Activated CD4-positive, CD25-positive, alpha-beta regulatory T cell treated with anti-CD3 and anti-CD28 coated beads, Interleukin-2, amount 50 U/mL, for 24 hours (primary cell): ENCODE results near the gene CDH7.

Experiments
- ATAC-seq, 2 donors: fragments of 150-1000 bp; cut with Tn5 transposase; one replicate each; pipeline ENCODE4 v1.10.0; 2021; ENCODE audit warnings: mild to moderate bottlenecking in 1 of 2, moderate library complexity in 1 of 2

Gene CDH7, protein sequence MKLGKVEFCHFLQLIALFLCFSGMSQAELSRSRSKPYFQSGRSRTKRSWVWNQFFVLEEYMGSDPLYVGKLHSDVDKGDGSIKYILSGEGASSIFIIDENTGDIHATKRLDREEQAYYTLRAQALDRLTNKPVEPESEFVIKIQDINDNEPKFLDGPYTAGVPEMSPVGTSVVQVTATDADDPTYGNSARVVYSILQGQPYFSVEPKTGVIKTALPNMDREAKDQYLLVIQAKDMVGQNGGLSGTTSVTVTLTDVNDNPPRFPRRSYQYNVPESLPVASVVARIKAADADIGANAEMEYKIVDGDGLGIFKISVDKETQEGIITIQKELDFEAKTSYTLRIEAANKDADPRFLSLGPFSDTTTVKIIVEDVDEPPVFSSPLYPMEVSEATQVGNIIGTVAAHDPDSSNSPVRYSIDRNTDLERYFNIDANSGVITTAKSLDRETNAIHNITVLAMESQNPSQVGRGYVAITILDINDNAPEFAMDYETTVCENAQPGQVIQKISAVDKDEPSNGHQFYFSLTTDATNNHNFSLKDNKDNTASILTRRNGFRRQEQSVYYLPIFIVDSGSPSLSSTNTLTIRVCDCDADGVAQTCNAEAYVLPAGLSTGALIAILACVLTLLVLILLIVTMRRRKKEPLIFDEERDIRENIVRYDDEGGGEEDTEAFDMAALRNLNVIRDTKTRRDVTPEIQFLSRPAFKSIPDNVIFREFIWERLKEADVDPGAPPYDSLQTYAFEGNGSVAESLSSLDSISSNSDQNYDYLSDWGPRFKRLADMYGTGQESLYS

DNA sequence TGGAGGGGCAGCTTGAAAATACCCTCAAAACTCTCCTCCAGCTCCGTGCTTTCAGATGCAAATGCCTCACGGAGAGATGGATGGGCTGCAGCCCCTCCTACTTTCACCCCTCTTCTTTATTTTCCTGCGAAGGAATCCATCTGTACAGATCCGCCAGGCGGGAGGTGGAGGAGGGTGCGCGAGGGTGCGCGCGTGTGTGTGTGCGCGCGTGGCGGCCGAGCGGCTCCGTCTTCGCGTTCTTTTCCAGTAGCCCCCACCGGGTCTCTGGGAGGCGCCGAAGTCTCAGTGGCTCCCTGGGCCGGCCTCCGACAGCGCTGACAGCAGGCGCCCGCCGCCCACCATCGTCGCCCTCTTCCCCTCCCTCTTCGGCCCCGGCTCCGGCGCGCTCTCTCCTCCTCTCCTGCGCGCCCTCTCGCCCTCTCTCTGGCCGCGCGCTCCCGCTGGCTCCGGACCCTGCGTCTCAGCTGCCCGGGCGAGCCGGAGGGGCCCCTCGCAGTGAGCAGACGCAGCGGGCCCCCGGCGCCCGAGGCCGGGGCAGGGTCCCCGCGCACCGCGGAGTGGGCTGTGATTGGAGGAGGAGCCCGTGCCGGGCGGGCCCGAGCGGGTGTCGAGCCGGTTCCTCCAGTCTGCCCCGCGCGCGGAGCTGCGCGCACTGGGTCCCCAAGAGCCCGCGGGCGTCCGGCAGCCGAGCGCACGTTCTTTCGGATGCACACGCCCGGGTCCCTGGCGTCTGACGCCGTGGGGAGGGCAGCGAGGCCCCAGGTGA lies at the start of gene CDH7:
TSS of gene CDH7 (plus strand) at position 624 of the 766 bp plus-strand sequence. CDS start 11,831 bp downstream, outside the sequence.
- no peak for ATAC-seq

DNA sequence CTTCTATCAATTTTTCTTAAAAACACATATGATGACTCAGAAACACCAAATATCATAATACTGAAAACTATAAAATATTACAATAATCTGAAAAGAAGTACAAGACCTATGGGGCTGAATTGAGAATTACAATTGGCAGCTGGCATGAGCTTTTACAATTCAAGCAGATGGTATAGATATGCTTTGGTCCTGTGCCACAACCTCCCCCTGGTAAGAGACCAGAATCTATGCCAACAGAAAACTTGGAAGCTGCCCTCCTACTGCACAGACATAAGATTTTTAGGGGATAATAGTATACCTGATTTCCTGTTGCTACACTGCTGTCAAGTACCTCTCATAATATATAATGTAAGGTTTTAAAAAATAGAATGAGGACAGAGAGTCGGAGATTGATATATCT lies 46.8 kb upstream of the CDH7 start:
- ATAC-seq: no peak

DNA sequence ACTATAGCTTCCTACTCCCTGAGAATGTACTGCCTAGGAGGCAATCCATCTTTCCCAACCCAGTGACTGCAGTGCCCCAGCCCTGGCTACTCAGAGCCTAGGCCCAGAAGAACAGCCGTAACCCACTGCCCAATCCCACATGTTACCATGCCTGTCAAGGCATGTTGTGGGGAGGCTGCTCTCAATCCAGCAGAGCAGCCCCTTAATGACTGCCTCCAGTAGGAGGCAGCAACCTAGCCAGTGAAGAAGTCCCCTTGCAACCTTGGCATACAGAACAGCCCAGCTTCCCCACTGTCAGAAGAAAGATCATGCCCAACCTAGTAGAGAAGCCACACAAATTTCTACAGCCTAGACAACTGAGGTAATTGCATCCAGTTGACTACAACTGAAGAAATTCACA lies 44.2 kb upstream of the CDH7 start:
- ATAC-seq: no peak

GRCh38 chr18:65711493-65711892 lies 39.3 kb upstream of the CDH7 start:
- ATAC-seq: no peak

DNA sequence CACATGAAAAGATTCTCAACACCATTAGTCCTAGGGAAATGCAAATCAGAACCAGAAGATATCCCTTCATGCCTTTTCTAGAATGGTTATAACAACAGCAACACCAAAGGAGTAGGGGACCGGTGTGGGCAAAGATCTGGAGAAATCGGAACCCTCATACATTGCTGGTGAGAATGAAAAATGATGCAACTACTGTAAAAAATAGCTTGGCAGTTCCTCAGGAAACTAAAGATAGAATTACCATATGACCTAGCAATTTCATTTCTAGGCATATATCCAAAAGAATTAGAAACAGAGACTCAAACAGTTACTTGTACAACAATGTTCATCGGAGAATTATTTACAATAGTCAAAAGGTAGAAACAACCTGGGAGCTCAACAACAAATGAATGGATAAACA lies 29.2 kb upstream of the CDH7 start:
- no peak for ATAC-seq

DNA sequence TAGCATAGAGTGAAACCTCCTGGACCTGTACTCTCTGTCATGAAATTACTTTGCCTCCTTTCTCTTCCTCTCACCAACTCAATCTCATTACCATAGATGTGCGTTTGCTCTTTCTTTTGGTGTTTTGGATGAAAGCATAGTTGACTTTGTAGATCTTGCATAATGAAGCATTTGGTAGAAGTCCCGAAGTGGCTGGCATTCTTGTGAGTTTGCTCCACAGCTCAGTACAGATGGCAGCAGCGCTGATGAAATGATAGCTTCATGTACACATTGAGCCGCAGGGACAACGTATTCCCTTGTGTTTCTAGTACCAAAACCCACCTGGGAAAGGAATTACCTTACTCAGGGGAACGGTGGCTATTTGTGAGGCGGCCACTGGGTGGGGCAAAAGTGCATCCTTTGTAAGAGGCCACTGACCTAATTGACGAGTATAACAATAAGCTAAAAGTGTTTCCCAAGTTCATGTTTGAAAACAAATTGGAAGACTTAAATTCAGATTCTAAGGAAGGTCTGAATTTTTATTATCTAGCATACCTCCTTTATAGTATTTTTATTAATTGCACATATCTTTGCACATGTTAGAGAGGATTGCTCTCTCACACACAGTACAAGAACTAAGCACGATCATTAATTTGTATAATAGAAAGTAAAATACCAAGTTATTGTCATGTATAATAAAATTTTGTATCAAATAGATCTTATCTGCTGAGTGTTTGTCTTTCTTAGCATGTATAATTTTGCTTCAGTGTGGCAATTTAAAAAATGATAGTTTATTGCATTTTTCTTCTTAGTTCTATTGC lies 25.4 kb upstream of the CDH7 start:
- no peak for ATAC-seq

- ATAC-seq: no peak
Observed at GRCh38 chr18:65735155-65735554, 15.7 kb upstream of the CDH7 start.

DNA sequence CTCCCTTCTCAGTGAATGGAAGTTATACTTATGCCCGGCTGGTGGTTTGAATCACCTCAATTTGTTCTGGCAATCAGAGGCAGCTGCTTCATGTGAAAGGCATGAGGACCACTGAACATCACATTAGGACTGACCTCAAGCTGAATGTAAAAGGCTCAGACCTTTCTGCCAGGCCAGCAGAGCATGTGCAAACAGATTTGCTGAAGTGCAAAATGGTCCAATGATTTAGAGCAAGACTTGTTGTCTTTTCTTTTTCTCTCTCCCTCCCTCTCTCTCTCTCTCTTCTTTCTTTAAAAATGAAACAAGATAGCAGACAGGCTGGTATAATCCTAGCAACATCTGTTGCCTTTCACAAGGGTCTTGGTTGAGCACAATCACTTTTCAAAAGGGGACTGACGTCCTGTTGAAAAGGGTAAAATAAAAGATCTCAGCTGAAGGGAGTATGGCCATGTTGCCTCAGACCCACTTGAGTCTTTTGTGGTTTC lies 13.3 kb upstream of the CDH7 start:
- no peak for ATAC-seq

DNA sequence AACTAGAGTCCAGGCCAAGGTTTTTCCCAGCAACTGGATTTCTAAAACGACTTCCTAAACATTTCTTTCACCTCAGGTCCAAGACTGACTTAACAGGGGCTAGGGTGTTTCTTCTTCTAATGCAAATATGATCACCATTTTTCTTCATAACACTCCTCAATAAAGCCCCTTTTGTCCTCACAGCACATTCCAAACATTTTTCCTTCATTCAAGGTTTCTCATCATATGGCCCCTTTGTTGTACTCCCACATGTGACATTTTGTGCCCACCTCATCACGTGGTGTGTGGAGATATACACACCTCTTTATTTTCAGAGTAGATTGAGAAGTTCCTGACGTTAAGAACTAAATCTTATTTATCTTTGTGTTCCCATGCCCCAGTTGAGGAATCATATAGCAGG lies 3.9 kb upstream of the CDH7 start:
- ATAC-seq: no peak

DNA sequence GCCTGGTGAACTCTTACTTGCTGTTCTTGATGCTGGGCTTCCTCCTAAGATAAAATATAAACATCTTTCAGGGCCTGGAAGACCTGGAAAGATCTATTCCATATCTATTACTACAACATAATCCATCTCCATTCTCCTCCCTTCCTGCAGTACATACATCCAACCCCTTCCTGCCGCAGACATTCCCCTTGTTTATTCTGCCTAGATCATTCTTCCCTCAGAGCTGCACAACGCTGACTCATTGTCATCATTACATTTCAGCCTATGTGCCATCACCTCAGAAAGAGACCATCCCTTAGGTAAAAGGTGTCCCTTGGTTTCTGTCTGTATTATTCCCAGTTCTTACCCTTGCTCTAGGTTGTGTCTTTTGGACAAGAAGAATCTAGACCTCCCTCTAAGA lies 2.5 kb upstream of the CDH7 start:
- ATAC-seq: no peak

DNA sequence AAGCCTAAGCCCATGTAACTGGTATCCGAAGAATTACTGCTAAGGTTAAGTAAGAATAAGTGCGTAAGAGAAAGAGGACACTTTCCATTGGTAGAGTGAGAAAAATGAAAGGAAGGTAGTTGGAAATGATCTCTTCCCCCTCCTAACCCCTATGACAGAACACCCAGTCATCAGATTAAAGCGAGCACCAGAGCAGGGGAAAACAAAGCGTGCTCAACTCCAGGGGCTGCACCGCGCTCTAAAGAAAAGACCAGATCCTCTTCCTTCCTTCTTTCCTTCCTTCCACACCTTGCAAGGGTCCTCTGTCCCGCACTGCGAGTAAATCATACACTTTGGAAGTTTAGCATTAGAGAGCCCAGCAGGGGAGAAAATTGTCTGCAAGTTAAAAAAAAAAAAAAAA lies 971 bp upstream of the CDH7 start:
- no peak for ATAC-seq

GRCh38 chr18:65751155-65752085 lies 608 bp downstream of the CDH7 start:
- ATAC-seq: no peak

- no peak for ATAC-seq
Observed at GRCh38 chr18:65752625-65753325, 2.0 kb downstream of the CDH7 start.

- ATAC-seq: no peak
Observed at GRCh38 chr18:65753520-65753919, 2.7 kb downstream of the CDH7 start.

- ATAC-seq: no peak
Observed at GRCh38 chr18:65754121-65754520, 3.3 kb downstream of the CDH7 start.

DNA sequence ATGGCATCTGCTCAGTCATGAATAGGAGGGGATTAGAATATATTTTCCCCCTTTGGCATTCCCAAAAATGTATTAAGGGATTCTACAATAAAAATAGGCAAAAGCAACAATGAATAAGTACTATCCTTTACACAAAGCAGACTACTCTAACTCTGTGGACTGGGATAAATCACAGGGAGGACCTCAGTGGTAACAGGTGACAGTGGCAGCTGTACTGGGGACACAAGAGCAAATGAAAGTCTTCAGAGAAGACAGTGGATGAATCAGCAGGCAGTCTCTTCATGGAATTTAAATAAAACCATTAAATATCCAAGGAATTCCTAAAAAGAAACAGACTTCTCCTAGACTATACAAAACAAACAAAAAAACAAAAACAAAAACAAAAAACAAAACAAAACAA lies 4.8 kb downstream of the CDH7 start:
- no peak for ATAC-seq

- no peak for ATAC-seq
Observed at GRCh38 chr18:65760457-65760856, 9.6 kb downstream of the CDH7 start.

DNA sequence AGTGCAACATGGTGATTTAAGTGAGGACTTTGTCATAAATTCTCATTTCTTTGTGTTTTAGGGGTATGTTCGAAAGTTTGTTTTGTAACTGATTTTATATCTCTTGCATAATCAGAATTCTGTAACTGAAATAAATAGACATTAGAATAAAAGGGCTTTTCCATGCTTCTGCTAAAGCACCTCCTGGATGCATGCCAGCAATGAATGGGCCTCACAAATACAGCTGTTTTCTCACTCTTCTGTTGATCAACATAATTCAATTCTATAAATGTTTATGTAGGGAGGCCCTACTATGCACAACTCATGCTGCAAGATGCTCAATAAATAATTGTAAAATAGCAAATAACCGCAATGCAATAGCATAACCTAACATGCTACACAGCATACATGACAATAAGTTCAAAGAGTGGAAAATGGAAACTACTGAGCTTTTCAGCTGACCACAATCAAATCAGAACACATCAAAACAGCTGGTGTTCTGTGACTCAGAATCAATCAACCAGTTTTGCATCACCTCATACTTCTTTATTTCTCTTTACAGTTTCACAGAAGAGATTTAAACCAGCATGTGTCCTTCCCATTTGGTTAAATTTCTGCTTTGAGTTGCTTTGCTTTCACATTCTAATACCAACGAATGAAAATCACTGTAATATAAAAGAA lies 11.0 kb downstream of the CDH7 start:
- no peak for ATAC-seq

DNA sequence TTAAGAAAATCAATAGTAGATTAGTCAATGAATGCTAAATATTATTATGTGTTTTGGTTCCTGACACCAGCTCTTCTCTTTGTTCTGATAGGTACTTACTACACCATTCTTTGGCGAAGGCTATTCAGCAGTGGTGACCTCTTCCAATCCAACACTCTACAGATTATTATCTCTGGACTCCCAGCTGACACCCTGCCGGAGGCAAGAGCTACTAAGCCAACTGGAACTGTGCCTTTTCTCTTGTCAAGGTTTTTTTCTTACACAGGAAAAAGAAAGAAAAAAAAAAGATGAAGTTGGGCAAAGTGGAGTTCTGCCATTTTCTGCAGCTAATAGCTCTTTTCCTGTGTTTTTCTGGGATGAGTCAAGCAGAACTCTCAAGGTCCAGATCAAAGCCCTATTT lies 11.7 kb downstream of the CDH7 start:
- no peak for ATAC-seq

DNA sequence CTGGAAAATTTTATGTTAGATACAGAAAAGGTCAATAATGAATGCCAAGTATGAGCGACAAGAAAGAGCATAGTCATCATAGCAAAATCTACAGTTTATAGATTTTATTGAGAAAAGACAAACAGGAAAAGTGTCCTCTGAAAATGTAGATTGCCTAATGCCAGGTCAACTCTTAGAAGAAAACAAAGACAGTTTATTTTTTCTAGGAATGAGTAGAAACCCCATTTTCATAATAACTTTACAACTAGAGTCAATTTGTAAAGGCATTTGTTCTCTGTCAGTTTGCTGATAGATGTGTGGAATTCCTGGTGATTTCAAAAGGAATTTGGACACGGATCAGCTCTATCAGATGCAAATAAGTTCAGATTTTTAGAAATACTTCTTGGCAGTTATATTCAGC lies 16.6 kb downstream of the CDH7 start:
- no peak for ATAC-seq
